Nephron progenitor cell (in vitro differentiated cells): ENCODE results near the gene DNAJC30.
A peak's percentile ranks its signal among the peaks of the same experiment; 100 is the strongest.

Experiments
- DNase-seq: peaks from one replicate; pipeline ENCODE4 v3.0.0; 2021
- H3K27ac Mint-ChIP-seq: 2 replicates; pipeline ENCODE4 v1.8.0; 2021; ENCODE audit warnings: mild to moderate bottlenecking, moderate library complexity, mixed read lengths
- H3K27me3 Mint-ChIP-seq: 2 replicates; pipeline ENCODE4 v1.8.0; 2021; ENCODE audit warnings: mild to moderate bottlenecking, low read depth, mixed read lengths; ENCODE audit not compliant: poor library complexity
- H3K36me3 Mint-ChIP-seq: 2 replicates; pipeline ENCODE4 v1.8.0; 2021; ENCODE audit warnings: low read depth, mixed read lengths
- H3K4me1 Mint-ChIP-seq: 2 replicates; pipeline ENCODE4 v1.8.0; 2021; ENCODE audit warnings: mixed read lengths
- H3K4me3 Mint-ChIP-seq: 2 replicates; pipeline ENCODE4 v1.8.0; 2021; ENCODE audit warnings: mild to moderate bottlenecking, moderate library complexity, mixed read lengths
- H3K9me3 Mint-ChIP-seq: 2 replicates; pipeline ENCODE4 v1.8.0; 2021; ENCODE audit warnings: mild to moderate bottlenecking, moderate library complexity, mixed read lengths
- TF ChIP-seq, protein P1 (sequence below): fragments of 200-600 bp; sonication (generic); IDR thresholded peaks from 2 replicates; pipeline ENCODE4 v1.5.0; 2021; ENCODE audit warnings: antibody characterized with exemption

Gene DNAJC30

DNA sequence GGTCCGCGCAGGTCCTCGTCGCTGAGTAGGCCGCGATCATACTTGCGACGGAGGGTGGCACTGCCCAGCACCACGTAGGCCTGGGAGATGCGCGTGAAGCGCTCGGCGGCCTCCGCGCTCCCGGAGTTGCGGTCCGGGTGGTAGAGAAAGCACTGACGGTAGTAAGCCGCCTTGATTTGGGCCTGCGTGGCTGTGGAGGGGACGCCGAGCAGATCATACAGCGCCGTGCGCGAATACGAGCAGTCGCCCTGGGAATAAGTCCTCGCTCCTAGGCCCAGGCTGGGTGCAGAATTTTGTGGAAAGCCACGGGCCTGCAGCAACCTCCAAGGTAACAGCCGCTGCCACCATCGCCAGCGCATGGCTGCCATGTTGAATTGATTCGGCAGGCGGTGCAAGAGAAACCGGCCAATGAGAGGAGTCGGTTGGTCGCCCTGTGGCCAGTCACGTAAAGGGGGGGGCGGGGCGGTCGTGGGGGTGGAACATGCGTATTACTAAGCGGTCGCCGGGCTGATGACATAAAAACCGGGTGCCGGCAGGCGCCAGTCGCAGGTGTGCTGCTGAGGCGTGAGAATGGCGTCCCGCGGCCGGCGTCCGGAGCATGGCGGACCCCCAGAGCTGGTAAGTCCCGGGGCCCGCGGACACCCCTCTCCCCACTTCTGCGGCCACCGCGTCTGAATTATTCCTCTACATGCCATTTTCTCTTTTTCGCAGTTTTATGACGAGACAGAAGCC is at the start of gene DNAJC30, which contains the start of gene BUD23:
TSS of gene DNAJC30 (minus strand) at position 398 of the 732 bp plus-strand sequence. CDS start at position 368, 30 bp downstream.
TSS of gene BUD23 (plus strand) at position 542 of the 732 bp plus-strand sequence. CDS start at position 571, 29 bp downstream.
- Mint-ChIP-seq H3K4me1 (peaks cover 32% of the 10 kb centered on the region), H3K9me3 (no peaks in the 10 kb centered on the region), H3K27me3 (peaks cover 3% of the 10 kb centered on the region), H3K27ac (peak within 1 kb of the TSS; percentile 93), H3K36me3 (peaks cover 26% of the 10 kb centered on the region), H3K4me3 (peak within 1 kb of the TSS; percentile 98)
- peak; percentile 96 for DNase-seq
- TF ChIP-seq, protein P1, sequence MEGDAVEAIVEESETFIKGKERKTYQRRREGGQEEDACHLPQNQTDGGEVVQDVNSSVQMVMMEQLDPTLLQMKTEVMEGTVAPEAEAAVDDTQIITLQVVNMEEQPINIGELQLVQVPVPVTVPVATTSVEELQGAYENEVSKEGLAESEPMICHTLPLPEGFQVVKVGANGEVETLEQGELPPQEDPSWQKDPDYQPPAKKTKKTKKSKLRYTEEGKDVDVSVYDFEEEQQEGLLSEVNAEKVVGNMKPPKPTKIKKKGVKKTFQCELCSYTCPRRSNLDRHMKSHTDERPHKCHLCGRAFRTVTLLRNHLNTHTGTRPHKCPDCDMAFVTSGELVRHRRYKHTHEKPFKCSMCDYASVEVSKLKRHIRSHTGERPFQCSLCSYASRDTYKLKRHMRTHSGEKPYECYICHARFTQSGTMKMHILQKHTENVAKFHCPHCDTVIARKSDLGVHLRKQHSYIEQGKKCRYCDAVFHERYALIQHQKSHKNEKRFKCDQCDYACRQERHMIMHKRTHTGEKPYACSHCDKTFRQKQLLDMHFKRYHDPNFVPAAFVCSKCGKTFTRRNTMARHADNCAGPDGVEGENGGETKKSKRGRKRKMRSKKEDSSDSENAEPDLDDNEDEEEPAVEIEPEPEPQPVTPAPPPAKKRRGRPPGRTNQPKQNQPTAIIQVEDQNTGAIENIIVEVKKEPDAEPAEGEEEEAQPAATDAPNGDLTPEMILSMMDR: no peak

DNA sequence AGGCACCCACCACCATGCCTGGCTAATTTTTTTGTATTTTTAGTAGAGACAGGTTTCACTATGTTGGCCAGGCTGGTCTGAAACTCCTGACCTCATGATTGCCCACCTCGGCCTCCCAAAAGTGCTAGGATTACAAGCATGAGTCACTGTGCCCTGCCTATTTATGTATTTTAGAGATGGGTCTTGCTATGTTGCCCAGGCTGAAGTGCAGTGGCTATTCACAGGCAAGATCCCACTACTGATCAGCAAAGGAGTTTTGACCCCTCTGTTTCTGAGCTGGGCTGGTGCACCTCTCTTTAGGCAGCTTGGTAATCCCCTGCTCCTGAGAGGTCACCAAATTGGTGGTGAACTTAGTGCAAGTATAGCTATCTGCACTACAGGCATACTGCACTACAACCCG is 49.1 kb upstream of the DNAJC30 start:
- Mint-ChIP-seq H3K4me3 (no peak overlapping the region), H3K9me3 (no peaks in the 10 kb centered on the region), H3K36me3 (peaks cover 6% of the 10 kb centered on the region), H3K27ac (no peak overlapping the region), H3K27me3 (peaks cover 6% of the 10 kb centered on the region), H3K4me1 (peaks cover 15% of the 10 kb centered on the region)
- no peak for DNase-seq
- TF ChIP-seq, protein P1: no peak

DNA sequence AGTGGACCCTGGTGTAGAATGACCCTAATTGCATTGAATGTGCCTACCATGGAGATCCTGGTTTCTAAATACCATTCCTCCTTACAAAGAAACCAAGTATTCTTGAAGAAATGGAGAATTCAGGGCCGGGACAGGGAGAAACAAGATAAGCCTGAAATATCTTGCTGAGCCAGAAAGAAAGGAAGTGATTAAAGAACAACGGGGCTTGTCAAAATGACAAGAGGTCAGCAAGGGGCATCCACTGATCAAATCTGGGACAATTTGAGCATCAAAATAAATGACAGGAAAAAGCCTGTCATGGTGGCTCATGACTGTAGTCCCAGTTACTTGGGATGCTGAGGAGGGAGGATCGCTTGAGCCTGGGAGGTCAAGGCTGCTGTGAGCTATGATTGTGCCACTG is 47.2 kb upstream of the DNAJC30 start:
- Mint-ChIP-seq H3K27me3 (peaks cover 5% of the 10 kb centered on the region), H3K4me3 (no peak overlapping the region), H3K36me3 (no peaks in the 10 kb centered on the region), H3K9me3 (no peaks in the 10 kb centered on the region), H3K27ac (no peak overlapping the region), H3K4me1 (peaks cover 15% of the 10 kb centered on the region)
- TF ChIP-seq, protein P1: no peak
- no peak for DNase-seq

DNA sequence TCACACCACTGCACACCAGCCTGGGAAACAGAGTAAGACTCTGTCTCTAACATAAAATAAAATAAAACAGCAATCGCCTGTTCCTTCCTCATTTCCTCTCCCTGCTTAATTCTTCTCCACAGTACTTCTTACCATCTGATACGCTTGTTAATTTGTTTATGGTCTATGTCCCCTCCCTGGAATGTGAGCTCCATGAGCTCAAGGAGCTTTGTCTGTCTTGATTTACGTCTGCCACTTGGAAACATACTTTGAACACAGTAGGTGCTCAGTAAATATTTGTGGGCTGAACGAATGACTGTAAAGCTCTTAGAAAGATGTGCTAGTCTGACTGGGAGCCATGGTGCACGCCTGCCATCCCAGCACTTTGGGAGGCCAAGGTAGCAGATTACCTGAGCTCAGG is 45.3 kb upstream of the DNAJC30 start:
- DNase-seq: no peak
- Mint-ChIP-seq H3K4me3 (no peak overlapping the region), H3K4me1 (peaks cover 15% of the 10 kb centered on the region), H3K27me3 (peaks cover 4% of the 10 kb centered on the region), H3K9me3 (no peaks in the 10 kb centered on the region), H3K36me3 (no peaks in the 10 kb centered on the region), H3K27ac (no peak overlapping the region)
- TF ChIP-seq, protein P1: no peak

DNA sequence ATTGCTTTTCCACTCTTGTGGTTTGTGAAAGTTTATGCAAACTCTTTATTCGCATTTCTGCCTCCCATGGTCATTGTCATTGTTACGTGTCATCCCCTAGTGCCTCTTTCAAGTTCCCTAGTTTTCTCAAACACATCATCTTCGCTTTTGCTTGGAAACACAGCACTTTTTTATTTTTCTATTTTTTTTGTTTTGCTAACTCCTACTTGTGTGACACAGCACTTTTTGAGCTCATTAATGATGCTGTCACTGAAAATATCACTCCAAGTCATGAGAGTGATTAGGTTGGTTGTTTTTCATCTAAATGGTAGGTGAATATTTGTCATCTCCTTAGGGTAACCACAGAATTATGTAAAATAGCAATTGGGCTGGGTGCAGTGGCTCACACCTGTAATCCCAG is 44.7 kb upstream of the DNAJC30 start:
- H3K36me3 Mint-ChIP-seq: no peaks in the 10 kb centered on the region
- no peaks in the 10 kb centered on the region for H3K9me3 Mint-ChIP-seq
- peaks cover 4% of the 10 kb centered on the region for H3K27me3 Mint-ChIP-seq
- peaks cover 15% of the 10 kb centered on the region for H3K4me1 Mint-ChIP-seq
- no peak overlapping the region for H3K27ac Mint-ChIP-seq
- TF ChIP-seq, protein P1: no peak
- H3K4me3 Mint-ChIP-seq: no peak overlapping the region
- DNase-seq: no peak

DNA sequence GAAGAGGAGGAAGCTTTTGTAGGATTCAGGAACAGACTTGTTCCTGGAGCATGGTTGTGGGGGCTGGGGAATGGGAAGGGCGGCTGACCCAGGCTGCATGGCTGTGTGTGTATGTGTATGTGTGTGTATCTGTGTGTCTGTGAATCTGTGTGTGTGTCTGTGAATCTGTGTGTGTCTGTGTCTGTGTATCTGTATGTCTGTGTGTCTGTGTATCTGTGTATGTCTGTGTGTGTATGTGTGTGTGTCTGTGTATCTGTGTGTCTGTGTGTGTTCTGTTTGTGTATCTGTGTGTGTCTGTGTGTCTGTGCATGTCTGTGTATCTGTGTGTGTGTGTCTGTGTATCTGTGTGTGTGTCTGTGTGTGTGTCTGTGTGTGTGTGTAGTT is 42.8 kb upstream of the DNAJC30 start:
- Mint-ChIP-seq H3K9me3 (no peaks in the 10 kb centered on the region), H3K27me3 (peaks cover 9% of the 10 kb centered on the region), H3K4me3 (no peak overlapping the region), H3K4me1 (peaks cover 22% of the 10 kb centered on the region), H3K27ac (no peak overlapping the region), H3K36me3 (no peaks in the 10 kb centered on the region)
- DNase-seq: no peak
- TF ChIP-seq, protein P1: peak; percentile 10
